DMS153 treated with DMSO at 0.1 percent for 48 hours (cell line): ENCODE measurements around the gene GAS6.
"Not testable (repeated sequence)": the region's sequence is repeated elsewhere in the genome, so short reads cannot be mapped to it uniquely, and the experiment has no call there.

Experiments
- DNase-seq: peaks from one replicate; lab custom pipeline; 2025; ENCODE audit not compliant: unreplicated experiment; lab: John Stamatoyannopoulos, UW

Gene GAS6

GRCh38 chr13:113874177-113874576 lies 10.3 kb upstream of the GAS6 start:
- DNase-seq: no peak

GRCh38 chr13:113869263-113869662 lies 5.4 kb upstream of the GAS6 start:
- no peak for DNase-seq

GRCh38 chr13:113867913-113868312 lies 4.0 kb upstream of the GAS6 start:
- not testable (repeated sequence) for DNase-seq

- no peak for DNase-seq
These were observed 1.6 kb upstream of the GAS6 start for GRCh38 chr13:113865427-113865826.

GRCh38 chr13:113864273-113864890 lies 506 bp upstream of the GAS6 start:
- no peak for DNase-seq

- no peak for DNase-seq
These were observed 849 bp downstream of the GAS6 start for GRCh38 chr13:113862931-113863523.

GRCh38 chr13:113862191-113862930 lies 1.5 kb downstream of the GAS6 start:
- DNase-seq: no peak

- no peak for DNase-seq
These were observed 2.3 kb downstream of the GAS6 start for GRCh38 chr13:113861433-113862030.

GRCh38 chr13:113860665-113861432 lies 3.0 kb downstream of the GAS6 start:
- DNase-seq: no peak

- no peak for DNase-seq
These were observed 3.7 kb downstream of the GAS6 start for GRCh38 chr13:113860051-113860664.

GRCh38 chr13:113859311-113860050 lies 4.4 kb downstream of the GAS6 start:
- DNase-seq: no peak

GRCh38 chr13:113857531-113858195 lies 6.2 kb downstream of the GAS6 start:
- no peak for DNase-seq

GRCh38 chr13:113856716-113857065 lies 7.2 kb downstream of the GAS6 start:
- DNase-seq: no peak

GRCh38 chr13:113855931-113856715 lies 7.8 kb downstream of the GAS6 start:
- no peak for DNase-seq

- DNase-seq: no peak
These were observed 8.6 kb downstream of the GAS6 start for GRCh38 chr13:113855012-113855921.

- no peak for DNase-seq
These were observed 9.5 kb downstream of the GAS6 start for GRCh38 chr13:113854238-113855011.
